ENCODE results near the gene SLC30A9. TPM values are rescaled to one million over a fixed set of nuclear protein-coding genes. Genes with fewer than 3 reads are reported as not detected.

Gene SLC30A9
- total RNA-seq = 10 to 100 TPM; 24.5 to 35.6 (median 27.3) TPM

- H3K9me3 ChIP-seq = no peaks in the 10 kb centered on the region
- intact Hi-C loops (cut with DNase I; ENCODE audit: low total_unique reads) (loop anchor here (1.0 to 5.0 kb wide), 2 partner anchors 55 to 587 kb away; partner anchors contain the start of gene TMEM33), in situ Hi-C loops (cut with MboI; ENCODE audit: low sequenced_read_pairs in 4 of 4) (no loop called here)
- DNase-seq (peak; percentile 93), ATAC-seq (peak; percentile 99 to 100)
- H3K4me1 ChIP-seq = peaks cover 43 to 45% of the 10 kb centered on the region in 2 donors
- H3K4me3 ChIP-seq = peak within 1 kb of the TSS; percentile 91 to 98 (median 94)
- peak within 1 kb of the TSS; percentile 81 to 90 (median 86) for H3K27ac ChIP-seq
- H3K36me3 ChIP-seq = no peaks in the 10 kb centered on the region
- H3K27me3 ChIP-seq = no peaks in the 10 kb centered on the region
- TF ChIP-seq POLR2A (IDR thresholded peaks at IDR 0.05) = peak; percentile 75 to 81
- TF ChIP-seq, protein P1, sequence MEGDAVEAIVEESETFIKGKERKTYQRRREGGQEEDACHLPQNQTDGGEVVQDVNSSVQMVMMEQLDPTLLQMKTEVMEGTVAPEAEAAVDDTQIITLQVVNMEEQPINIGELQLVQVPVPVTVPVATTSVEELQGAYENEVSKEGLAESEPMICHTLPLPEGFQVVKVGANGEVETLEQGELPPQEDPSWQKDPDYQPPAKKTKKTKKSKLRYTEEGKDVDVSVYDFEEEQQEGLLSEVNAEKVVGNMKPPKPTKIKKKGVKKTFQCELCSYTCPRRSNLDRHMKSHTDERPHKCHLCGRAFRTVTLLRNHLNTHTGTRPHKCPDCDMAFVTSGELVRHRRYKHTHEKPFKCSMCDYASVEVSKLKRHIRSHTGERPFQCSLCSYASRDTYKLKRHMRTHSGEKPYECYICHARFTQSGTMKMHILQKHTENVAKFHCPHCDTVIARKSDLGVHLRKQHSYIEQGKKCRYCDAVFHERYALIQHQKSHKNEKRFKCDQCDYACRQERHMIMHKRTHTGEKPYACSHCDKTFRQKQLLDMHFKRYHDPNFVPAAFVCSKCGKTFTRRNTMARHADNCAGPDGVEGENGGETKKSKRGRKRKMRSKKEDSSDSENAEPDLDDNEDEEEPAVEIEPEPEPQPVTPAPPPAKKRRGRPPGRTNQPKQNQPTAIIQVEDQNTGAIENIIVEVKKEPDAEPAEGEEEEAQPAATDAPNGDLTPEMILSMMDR (IDR thresholded peaks at IDR 0.05 in 4 of 5, conservative IDR thresholded peaks at IDR 0.05 in 1 of 5) = peak; percentile 29 to 60 (median 45)
Measured at GRCh38 chr4:41990365-41991111, at the start of gene SLC30A9. TSS of gene SLC30A9 (plus strand) at chr4:41990530. CDS start at chr4:41990652, 122 bp downstream.

DNA sequence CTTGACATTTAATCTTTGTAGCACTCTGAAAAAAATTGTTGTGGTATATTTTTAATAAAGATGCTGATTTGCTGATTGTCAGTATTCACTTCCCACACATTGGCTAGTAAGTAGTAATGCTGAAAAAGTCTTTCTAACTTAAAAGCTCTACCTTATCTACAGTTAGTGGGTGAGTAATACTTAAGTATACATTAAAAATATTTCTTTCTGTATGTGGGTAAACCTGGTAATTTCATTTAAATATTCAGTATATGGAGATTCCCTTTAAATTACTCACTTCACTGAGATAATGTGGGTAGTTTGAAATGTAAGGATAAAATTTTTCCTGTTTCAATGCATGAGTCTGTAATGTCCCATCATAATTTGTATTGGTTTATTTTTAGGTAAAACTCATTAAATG lies 49.5 kb upstream of the SLC30A9 start:
- Histone ChIP-seq H3K9me3 (no peaks in the 10 kb centered on the region), H3K27me3 (no peaks in the 10 kb centered on the region), H3K4me3 (no peak overlapping the region), H3K36me3 (peaks cover 0 to 21% of the 10 kb centered on the region in 2 donors), H3K4me1 (peaks cover 27 to 38% of the 10 kb centered on the region in 2 donors), H3K27ac (no peak overlapping the region)
- in situ Hi-C loops (cut with MboI; ENCODE audit: low sequenced_read_pairs in 4 of 4) (no loop called here), intact Hi-C loops (cut with DNase I; ENCODE audit: low total_unique reads) (no loop called here)
- ATAC-seq (no peak), DNase-seq (no peak)
- TF ChIP-seq, protein P1 (IDR thresholded peaks at IDR 0.05 in 4 of 5, conservative IDR thresholded peaks at IDR 0.05 in 1 of 5) = no peak
- TF ChIP-seq POLR2A (IDR thresholded peaks at IDR 0.05) = no peak

DNA sequence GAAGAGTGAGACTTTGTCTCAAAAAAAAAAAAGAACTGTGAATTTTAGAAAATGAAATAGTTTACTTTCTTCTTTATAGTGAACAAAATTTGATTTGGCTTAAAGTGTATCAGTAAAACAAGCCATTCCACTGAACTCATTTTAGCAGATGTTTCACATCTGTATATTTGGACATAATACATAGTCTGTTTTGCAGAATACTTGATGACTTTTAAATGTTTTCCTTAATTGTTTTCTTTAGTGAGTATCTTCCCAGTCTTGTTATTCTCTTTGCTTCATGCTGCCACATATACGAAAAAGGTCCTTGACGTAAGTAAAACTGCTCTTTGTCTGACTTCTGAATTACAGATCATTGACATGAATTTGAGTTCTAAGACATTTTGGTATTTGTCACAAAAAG lies 46.8 kb upstream of the SLC30A9 start:
- in situ Hi-C loops (cut with MboI; ENCODE audit: low sequenced_read_pairs in 4 of 4) (no loop called here), intact Hi-C loops (cut with DNase I; ENCODE audit: low total_unique reads) (no loop called here)
- Histone ChIP-seq H3K4me3 (no peak overlapping the region), H3K9me3 (no peaks in the 10 kb centered on the region), H3K36me3 (peaks cover 0 to 40% of the 10 kb centered on the region in 2 donors), H3K27me3 (no peaks in the 10 kb centered on the region), H3K4me1 (peaks cover 10 to 19% of the 10 kb centered on the region in 2 donors), H3K27ac (no peak overlapping the region)
- DNase-seq (no peak), ATAC-seq (no peak)
- TF ChIP-seq POLR2A (IDR thresholded peaks at IDR 0.05) = no peak
- TF ChIP-seq, protein P1 (IDR thresholded peaks at IDR 0.05 in 4 of 5, conservative IDR thresholded peaks at IDR 0.05 in 1 of 5) = no peak

GRCh38 chr4:41944089-41944488 lies 46.2 kb upstream of the SLC30A9 start:
- in situ Hi-C loops (cut with MboI; ENCODE audit: low sequenced_read_pairs in 4 of 4) (no loop called here), intact Hi-C loops (cut with DNase I; ENCODE audit: low total_unique reads) (no loop called here)
- peaks cover 0 to 40% of the 10 kb centered on the region in 2 donors for H3K36me3 ChIP-seq

More at GRCh38 chr4:41944089-41944488, 46.2 kb upstream of the SLC30A9 start:
- DNase-seq (no peak), ATAC-seq (no peak)
- Histone ChIP-seq H3K27me3 (no peaks in the 10 kb centered on the region), H3K4me3 (no peak overlapping the region), H3K27ac (no peak overlapping the region), H3K4me1 (peaks cover 10 to 16% of the 10 kb centered on the region in 2 donors), H3K9me3 (no peaks in the 10 kb centered on the region)
- TF ChIP-seq POLR2A (IDR thresholded peaks at IDR 0.05) = no peak
- TF ChIP-seq, protein P1 (IDR thresholded peaks at IDR 0.05 in 4 of 5, conservative IDR thresholded peaks at IDR 0.05 in 1 of 5) = no peak

All from gastrocnemius medialis (tissue), 4 donors.